Measurements from ENCODE around the gene ZDHHC14.
"Not testable (repeated sequence)": the region's sequence is repeated elsewhere in the genome, so short reads cannot be mapped to it uniquely, and the experiment has no call there.

The ZDHHC14 gene

DNA sequence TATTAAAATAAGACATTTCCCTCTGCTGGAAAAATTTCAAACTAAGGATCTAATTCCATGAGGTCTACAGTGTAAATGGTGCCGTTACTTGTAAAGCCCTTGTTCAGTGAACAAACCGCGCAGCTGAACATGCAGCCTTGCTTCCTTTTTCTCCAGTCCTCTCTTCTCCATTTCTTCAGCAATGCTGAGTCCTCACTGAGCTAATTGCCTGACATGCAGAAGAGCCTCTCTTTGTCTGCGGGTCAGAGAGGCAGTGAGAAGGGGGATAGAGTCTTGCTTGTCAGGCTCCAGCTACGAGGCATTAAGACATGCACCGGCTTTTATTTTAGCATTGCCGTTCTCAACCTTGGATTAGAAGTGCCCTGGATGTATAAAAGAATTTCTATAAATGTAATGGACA is 25.7 kb downstream of the ZDHHC14 start:
- DNase-seq (ENCODE audit: low read depth in 2 of 2), result no peak

GRCh38 chr6:157407646-157408045 is 26.7 kb downstream of the ZDHHC14 start:
- no peak for DNase-seq (ENCODE audit: low read depth in 2 of 2)

DNA sequence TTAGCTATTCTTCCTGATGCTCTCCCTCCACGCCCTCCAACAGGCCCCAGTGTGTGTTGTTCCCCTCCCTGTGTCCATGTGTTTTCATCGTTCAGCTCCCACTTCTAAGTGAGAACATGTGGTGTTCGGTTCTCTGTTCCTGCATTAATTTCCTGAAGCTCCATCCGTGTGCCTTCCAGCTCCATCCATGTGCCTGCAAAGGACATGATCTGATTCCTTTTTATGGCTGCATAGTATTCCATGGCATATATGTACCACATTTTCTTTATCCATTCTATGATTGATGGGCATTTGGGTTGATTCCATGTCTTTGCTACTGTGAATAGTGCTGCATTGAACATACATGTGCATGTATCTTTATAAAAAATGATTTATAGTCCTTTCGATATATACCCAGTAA is 27.4 kb downstream of the ZDHHC14 start:
- not testable (repeated sequence) for DNase-seq (ENCODE audit: low read depth in 2 of 2)

- no peak for DNase-seq (ENCODE audit: low read depth in 2 of 2)
Observed at GRCh38 chr6:157410045-157410444, 29.1 kb downstream of the ZDHHC14 start.

GRCh38 chr6:157411368-157411767 is 30.4 kb downstream of the ZDHHC14 start:
- DNase-seq (ENCODE audit: low read depth in 2 of 2), result no peak

DNA sequence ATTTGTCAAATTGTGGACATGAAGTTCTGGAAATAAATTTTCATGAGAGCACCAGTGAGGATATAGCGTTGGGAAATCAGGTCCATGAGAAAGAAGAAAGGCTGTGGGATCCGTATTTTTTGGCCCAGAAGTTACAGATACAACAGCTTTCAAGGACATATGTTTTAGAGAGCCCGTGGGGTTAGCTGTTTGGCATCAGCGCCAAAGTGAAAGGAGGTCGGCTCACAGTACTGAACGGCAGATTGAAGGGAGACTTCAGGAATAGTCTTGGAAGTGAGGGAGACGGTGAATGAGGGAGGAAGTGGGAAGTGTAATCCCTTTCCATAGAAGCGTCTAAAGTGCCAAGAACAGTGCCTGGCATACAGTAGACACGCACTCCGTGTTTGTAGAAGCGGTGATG is 31.8 kb downstream of the ZDHHC14 start:
- DNase-seq (ENCODE audit: low read depth in 2 of 2), result no peak

DNA sequence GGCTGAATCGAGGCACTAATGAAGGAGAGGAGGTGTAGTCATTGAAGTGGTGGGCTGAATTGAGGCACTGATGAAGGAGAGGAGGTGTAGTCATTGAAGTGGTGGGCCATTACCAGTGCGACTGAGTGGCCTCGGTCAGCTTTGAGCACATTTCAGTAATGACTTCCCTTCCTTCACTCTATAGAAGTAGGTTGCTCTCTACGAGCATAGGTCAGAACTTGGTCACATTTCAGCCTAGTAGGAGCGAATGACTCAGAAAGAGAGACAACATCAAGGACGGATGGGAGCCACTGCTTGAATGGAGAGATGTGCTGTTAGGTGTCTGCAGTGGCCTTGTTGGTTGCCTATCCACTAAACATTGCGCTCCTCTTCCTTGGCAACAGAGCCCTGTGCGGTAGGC is 39.5 kb downstream of the ZDHHC14 start:
- DNase-seq (ENCODE audit: low read depth in 2 of 2), result no peak

DNA sequence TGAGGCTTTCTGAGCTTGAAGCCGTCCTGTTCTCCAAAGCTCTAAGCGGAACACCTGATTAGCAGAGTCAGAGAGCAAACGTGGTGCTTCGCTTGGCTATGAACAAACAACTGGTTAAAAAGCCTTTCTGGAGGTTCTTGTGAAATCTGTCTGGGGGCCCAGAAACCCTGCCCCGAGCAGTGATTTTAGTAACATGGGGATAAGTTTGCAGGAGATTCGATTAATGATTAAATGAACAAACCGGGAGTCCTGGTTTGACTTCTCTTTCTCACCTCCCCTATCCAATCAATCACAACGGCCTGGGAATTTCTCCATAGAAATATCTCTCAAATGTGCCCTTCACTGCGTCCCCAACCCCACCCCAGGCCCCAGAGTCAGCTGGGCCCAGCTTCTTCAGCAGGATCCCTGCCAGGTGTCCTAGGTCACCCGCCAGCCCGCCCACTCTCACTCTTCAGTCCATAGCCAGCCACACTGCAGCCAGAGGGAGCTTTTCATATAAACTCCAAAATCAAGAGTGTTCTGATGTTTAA is 43.6 kb downstream of the ZDHHC14 start:
- no peak for DNase-seq (ENCODE audit: low read depth in 2 of 2)

DNA sequence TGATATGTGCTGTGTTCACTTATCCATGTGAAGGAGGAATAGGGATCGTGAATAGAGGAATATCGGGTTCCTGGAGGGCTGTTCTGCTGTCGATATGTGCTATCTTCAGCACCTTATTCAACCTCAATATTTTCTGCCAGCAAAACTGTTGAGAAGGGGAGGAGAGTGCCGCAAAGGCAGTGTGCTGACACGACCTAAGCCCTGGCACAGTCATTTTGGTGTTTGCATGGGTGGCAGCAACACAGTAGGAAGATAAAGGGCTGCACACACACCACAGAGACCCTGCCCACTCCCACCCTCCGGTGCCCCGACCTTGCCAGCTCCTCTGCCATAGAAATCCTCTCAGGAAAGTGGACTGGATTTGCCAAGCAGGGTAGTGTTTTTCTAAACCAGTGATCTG is 47.0 kb downstream of the ZDHHC14 start:
- DNase-seq (ENCODE audit: low read depth in 2 of 2), result no peak

GRCh38 chr6:157428427-157429202 is 47.6 kb downstream of the ZDHHC14 start:
- peak; percentile 36 to 60 for DNase-seq (ENCODE audit: low read depth in 2 of 2)

DNA sequence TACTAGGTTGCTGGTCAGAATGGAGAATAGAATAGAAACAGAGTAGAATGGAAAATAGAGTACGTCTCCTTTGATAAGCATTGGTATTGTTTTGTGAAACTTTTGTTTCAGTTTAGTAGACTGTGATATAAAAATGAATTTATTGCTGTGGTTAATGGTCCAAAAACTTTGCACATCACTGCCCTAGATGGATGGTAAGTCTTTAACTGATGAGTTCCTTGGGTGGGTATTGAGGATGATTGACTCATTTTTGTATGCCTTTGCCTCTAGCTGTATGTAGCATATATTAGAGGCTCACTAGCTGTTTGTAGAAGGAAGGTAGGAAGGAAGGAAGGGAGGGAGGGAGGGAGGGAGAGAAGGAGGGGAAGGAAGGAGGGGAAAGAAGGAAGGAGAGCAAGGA is 48.3 kb downstream of the ZDHHC14 start:
- no peak for DNase-seq (ENCODE audit: low read depth in 2 of 2)

GRCh38 chr6:157430834-157431233 is 49.8 kb downstream of the ZDHHC14 start:
- DNase-seq (ENCODE audit: low read depth in 2 of 2), result no peak

- no peak for DNase-seq (ENCODE audit: low read depth in 2 of 2)
Observed at GRCh38 chr6:157432231-157432891, 51.4 kb downstream of the ZDHHC14 start.

- no peak for DNase-seq (ENCODE audit: low read depth in 2 of 2)
Observed at GRCh38 chr6:157432892-157433265, 51.9 kb downstream of the ZDHHC14 start.

- no peak for DNase-seq (ENCODE audit: low read depth in 2 of 2)
Observed at GRCh38 chr6:157433678-157434081, 52.7 kb downstream of the ZDHHC14 start.

DNA sequence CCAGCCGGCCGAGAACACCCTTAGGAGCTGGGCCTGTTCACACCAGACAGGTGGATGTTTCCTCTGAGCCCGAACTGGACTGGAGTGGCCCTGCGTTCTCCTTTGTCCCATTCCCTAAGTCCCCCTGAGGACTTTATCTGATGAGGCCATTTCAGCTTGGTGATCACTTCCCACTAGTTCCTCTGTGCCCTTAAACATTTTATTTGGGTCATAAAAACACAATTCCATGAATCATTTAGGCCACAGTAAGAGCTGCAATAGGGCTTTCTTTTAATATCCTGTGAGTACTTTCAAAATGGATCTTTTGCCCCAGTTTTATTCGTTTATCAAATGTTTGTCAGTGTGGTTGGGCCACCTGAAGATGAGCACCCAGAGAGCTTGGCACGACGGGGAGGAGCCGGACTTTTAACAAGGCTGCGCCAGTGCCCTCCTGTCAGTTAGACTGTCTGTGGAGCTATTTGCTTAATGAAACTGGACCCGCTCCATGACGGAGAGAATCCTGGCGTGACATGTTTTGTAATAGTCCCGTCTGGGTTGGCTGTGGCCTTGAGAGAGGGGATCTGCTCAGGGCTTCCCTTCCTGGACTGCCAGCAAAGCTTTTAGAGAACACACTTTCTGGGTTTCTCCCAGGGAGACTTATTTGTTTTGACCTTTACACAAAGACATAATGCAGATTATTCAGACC is 53.5 kb downstream of the ZDHHC14 start:
- DNase-seq (ENCODE audit: low read depth in 2 of 2), result no peak

GRCh38 chr6:157436219-157436943 is 55.4 kb downstream of the ZDHHC14 start:
- DNase-seq (ENCODE audit: low read depth in 2 of 2), result no peak

DNA sequence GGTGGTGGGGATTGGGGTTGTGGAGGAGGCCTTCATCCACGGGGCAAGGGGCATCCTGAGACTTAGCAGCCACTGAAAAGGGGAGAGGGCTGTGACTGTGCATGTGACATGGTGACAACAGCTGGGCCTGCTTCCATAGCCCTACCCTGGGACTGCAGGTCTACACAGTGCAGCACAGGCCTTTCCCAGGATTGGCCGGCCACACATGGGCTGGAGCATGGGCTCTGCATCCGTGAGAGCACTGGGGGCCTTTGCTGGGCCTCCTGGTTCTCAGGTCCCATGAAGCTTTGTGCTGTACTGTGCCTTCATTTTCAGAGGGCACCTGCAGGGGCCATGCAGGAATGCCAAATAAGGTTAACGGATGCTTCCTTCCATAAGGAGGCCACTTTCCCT is 56.0 kb downstream of the ZDHHC14 start:
- DNase-seq (ENCODE audit: low read depth in 2 of 2), result no peak

DNA sequence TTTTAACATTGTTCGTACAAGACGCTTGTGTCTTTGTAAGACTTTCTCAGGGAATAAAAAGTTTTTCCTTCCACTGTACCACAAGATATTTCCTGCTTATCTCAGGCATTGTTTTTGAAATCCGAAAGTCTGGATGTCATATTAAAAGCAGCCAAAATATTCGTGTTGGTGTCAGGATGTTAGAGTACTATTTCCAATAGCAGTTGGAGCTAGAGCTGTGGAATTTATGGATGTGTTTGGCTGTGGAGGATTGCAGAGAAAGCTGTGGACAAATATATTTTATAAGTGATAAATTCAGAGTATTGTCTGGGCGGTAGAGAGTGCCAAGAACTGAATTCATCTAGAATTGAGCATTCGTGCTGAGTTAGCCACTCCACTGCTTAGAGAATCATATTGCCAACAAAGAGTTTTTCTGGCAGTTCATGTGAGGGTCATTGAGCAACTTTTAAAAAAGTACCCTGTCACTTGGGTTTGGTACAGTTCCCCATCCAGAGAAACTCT is 57.7 kb downstream of the ZDHHC14 start:
- no peak for DNase-seq (ENCODE audit: low read depth in 2 of 2)

GRCh38 chr6:157440171-157440570 is 59.2 kb downstream of the ZDHHC14 start:
- no peak for DNase-seq (ENCODE audit: low read depth in 2 of 2)

- no peak for DNase-seq (ENCODE audit: low read depth in 2 of 2)
Observed at GRCh38 chr6:157442291-157442690, 61.3 kb downstream of the ZDHHC14 start.

Data from stimulated activated CD8-positive, alpha-beta memory T cell treated with anti-CD3 and anti-CD28 coated beads, Interleukin-2, amount 100 ng/mL, for 48 hours (primary cell).